IMR-90 (cell line): ENCODE data around the gene GSTO1. TPM values are rescaled to one million over a fixed set of nuclear protein-coding genes. Genes with fewer than 3 reads are reported as not detected.

Experiments used
- ATAC-seq: fragments of 200-7000 bp; cut with Tn5 transposase; 2 replicates; pipeline ENCODE4 v1.9.1; 2020; ENCODE audit warnings: low read depth, mild to moderate bottlenecking, moderate library complexity
- BruUV-seq: library from RNA; stranded (reverse); fragments of 400-500 nt; replicated peaks from 2 replicates; lab custom pipeline; 2021; lab: Mats Ljungman, UMichigan
- CTCF ChIA-PET: fragments of 300-600 bp; formaldehyde crosslinking; extraction: SDS; loops from one replicate; lab custom pipeline; 2021; ENCODE audit warnings: antibody characterized with exemption; lab: Yijun Ruan, JAX
- POLR2A ChIA-PET: fragments of 300-600 bp; sonication (Branson Sonifier 250); formaldehyde crosslinking; loops from one replicate; lab custom pipeline; 2022; ENCODE audit warnings: antibody characterized with exemption; ENCODE audit not compliant: unreplicated experiment; lab: Charles Lee
- DNase-seq: peaks from one replicate; pipeline ENCODE4 v3.0.0; 2013
- H2AFZ ChIP-seq: replicated peaks from 2 replicates; pipeline ENCODE3; 2013; ENCODE audit warnings: low read length, mild to moderate bottlenecking; ENCODE audit not compliant: poor library complexity
- H2AK5ac ChIP-seq: 2 replicates; pipeline ENCODE4 v1.6.1; 2013; ENCODE audit warnings: low read depth, low read length, inconsistent platforms
- H2AK9ac ChIP-seq: replicated peaks from 2 replicates; pipeline ENCODE3; 2013; ENCODE audit warnings: mild to moderate bottlenecking, low read depth, low read length, moderate library complexity; ENCODE audit not compliant: poor library complexity
- H2BK120ac ChIP-seq: 2 replicates; pipeline ENCODE4 v1.6.1; 2013; ENCODE audit warnings: low read depth, low read length, inconsistent platforms
- H2BK15ac ChIP-seq: 3 replicates; pipeline ENCODE4 v1.6.1; 2013; ENCODE audit warnings: low read depth, low read length, inconsistent platforms
- H2BK20ac ChIP-seq: 2 replicates; pipeline ENCODE4 v1.6.1; 2013; ENCODE audit warnings: low read depth, mild to moderate bottlenecking, inconsistent platforms, low read length, moderate library complexity
- H2BK5ac ChIP-seq: 2 replicates; pipeline ENCODE4 v1.6.1; 2013; ENCODE audit warnings: mild to moderate bottlenecking, low read depth, low read length, inconsistent platforms; ENCODE audit not compliant: poor library complexity, severe bottlenecking
- H3K14ac ChIP-seq: replicated peaks from 2 replicates; pipeline ENCODE4 v1.6.1; 2013; ENCODE audit warnings: low read depth, low read length, inconsistent platforms
- H3K18ac ChIP-seq: 2 replicates; pipeline ENCODE4 v1.6.1; 2013; ENCODE audit warnings: low read depth, low read length, control low read depth
- H3K23ac ChIP-seq: 2 replicates; pipeline ENCODE4 v1.6.1; 2013; ENCODE audit warnings: low read depth, low read length, inconsistent platforms
- H3K27ac ChIP-seq: 2 replicates; pipeline ENCODE4 v1.5.1; 2013; ENCODE audit warnings: mild to moderate bottlenecking, control low read depth, low read length; ENCODE audit not compliant: insufficient read depth
- H3K27me3 ChIP-seq: 2 replicates; pipeline ENCODE4 v1.6.1; 2013; ENCODE audit warnings: low read length; ENCODE audit not compliant: control insufficient read depth, insufficient read depth
- H3K36me3 ChIP-seq: 2 replicates; pipeline ENCODE4 v1.6.1; 2013; ENCODE audit warnings: low read length, mixed read lengths; ENCODE audit not compliant: control insufficient read depth, insufficient read depth
- H3K4ac ChIP-seq: 2 replicates; pipeline ENCODE4 v1.6.1; 2013; ENCODE audit warnings: low read depth, low read length, inconsistent platforms
- H3K4me1 ChIP-seq: 2 replicates; pipeline ENCODE4 v1.6.1; 2013; ENCODE audit warnings: low read length, mixed read lengths; ENCODE audit not compliant: control insufficient read depth, insufficient read depth
- H3K4me2 ChIP-seq: 2 replicates; pipeline ENCODE4 v1.6.1; 2013; ENCODE audit warnings: low read depth, mild to moderate bottlenecking, control low read depth, low read length, moderate library complexity
- H3K4me3 ChIP-seq: 2 replicates; pipeline ENCODE4 v1.5.1; 2013; ENCODE audit warnings: low read depth, mild to moderate bottlenecking, control low read depth, low read length, moderate library complexity; ENCODE audit not compliant: insufficient read depth
- H3K56ac ChIP-seq: 2 replicates; pipeline ENCODE4 v1.6.1; 2013; ENCODE audit warnings: low read length, inconsistent platforms; ENCODE audit not compliant: insufficient read depth; ENCODE audit errors: extremely low read depth
- H3K79me1 ChIP-seq, 2 experiments: 2 replicates each; pipeline ENCODE4 v1.6.1; 2013; ENCODE audit warnings: low read length in 2 of 2, inconsistent platforms in 1 of 2, low read depth in 1 of 2
- H3K9ac ChIP-seq: 2 replicates; pipeline ENCODE4 v1.6.1; 2013; ENCODE audit warnings: low read depth, low read length, control low read depth
- H3K9me1 ChIP-seq: 2 replicates; pipeline ENCODE4 v1.6.1; 2013; ENCODE audit warnings: low read length, inconsistent platforms; ENCODE audit not compliant: insufficient read depth
- H3K9me3 ChIP-seq: 2 replicates; pipeline ENCODE4 v1.6.1; 2013; ENCODE audit warnings: low read length; ENCODE audit not compliant: control insufficient read depth, insufficient read depth
- H4K20me1 ChIP-seq: 2 replicates; pipeline ENCODE4 v1.6.1; 2013; ENCODE audit warnings: low read length, inconsistent platforms; ENCODE audit not compliant: insufficient read depth
- H4K5ac ChIP-seq: 2 replicates; pipeline ENCODE4 v1.6.1; 2013; ENCODE audit warnings: mild to moderate bottlenecking, low read depth, low read length, control low read depth
- H4K8ac ChIP-seq, 2 experiments: 2 replicates each; pipeline ENCODE4 v1.6.1; 2013; ENCODE audit warnings: low read depth in 2 of 2, low read length in 2 of 2, control low read depth in 1 of 2, inconsistent platforms in 1 of 2
- H4K91ac ChIP-seq: 2 replicates; pipeline ENCODE4 v1.6.1; 2013; ENCODE audit warnings: low read depth, low read length, inconsistent platforms; ENCODE audit not compliant: insufficient read depth
- ELK1 ChIP-seq: fragments of 150-350 bp; IDR thresholded peaks from 2 replicates; pipeline ENCODE4 v1.6.1; 2016; ENCODE audit warnings: low read depth, mild to moderate bottlenecking, low read length, moderate library complexity, borderline replicate concordance
- MAFK ChIP-seq: IDR thresholded peaks from 2 replicates; pipeline ENCODE4 v1.6.1; 2012; ENCODE audit warnings: low read depth, low read length, improper control_type of control experiment
- WGBS, 2 experiments: methylation state at CpG; one replicate each; pipeline versions ENCODE4 v1.1.5 to v1.1.7; 2013; ENCODE audit warnings: missing lambda C conversion rate in 2 of 2; ENCODE audit not compliant: insufficient read length in 1 of 2; ENCODE audit errors: extremely low coverage in 2 of 2; 5-methylcytosine and 5-hydroxymethylcytosine counted together
- dilution Hi-C: fragments of 300-500 bp; cut with HindIII; formaldehyde crosslinking; loops from one replicate; pipeline ENCODE4 v1.14.3; 2018; ENCODE audit warnings: low sequenced_read_pairs; ENCODE audit not compliant: unreplicated experiment
- in situ Hi-C: fragments of 300-500 bp; cut with MboI; formaldehyde crosslinking; loops from 3 replicates; pipeline ENCODE4 v1.14.3; 2019; ENCODE audit warnings: low sequenced_read_pairs, inconsistent platforms, mixed read lengths
- intact Hi-C: fragments of 100-400 bp; cut with micrococcal nuclease; formaldehyde crosslinking; loops from 2 replicates; pipeline ENCODE4 v1.10.0; 2022
- polyA plus RNA-seq, 3 experiments: library from polyadenylated mRNA; depleted of rRNA; stranded (reverse); fragments of >200 nt; gene quantifications; 2 replicates each; pipeline ENCODE4 v1.2.3, GENCODE V29; 2012; ENCODE audit warnings: low replicate concordance in 1 of 3
- total RNA-seq: library from RNA; depleted of rRNA; stranded (reverse); fragments of >200 nt; gene quantifications from 2 replicates; pipeline ENCODE4 v1.2.3, GENCODE V29; 2012

Gene GSTO1
- total and polyA plus RNA-seq, 2 of the 4 experiments (the other 2 are of a cell fraction): 186 to 258 TPM

- intact Hi-C loops: no loop called here
- no peak overlapping the region for H2AFZ ChIP-seq
- no peak overlapping the region for H3K23ac ChIP-seq
- H3K9ac ChIP-seq: no peak overlapping the region
- H2BK120ac ChIP-seq: no peak overlapping the region
- no peaks in the 10 kb centered on the region for H3K36me3 ChIP-seq
- no peak for ATAC-seq
- H3K9me1 ChIP-seq: no peaks in the 10 kb centered on the region; the same call in 1 of the 2 replicates
- H3K9me3 ChIP-seq: no peaks in the 10 kb centered on the region
- no peak overlapping the region for H3K4me2 ChIP-seq
- dilution Hi-C loops: no loop called here
- H4K8ac ChIP-seq: no peak overlapping the region
- no peak overlapping the region for H3K27ac ChIP-seq
- H2AK5ac ChIP-seq: no peak overlapping the region
- BruUV-seq: no TSS peak
- TF ChIP-seq ELK1 (no peak), MAFK (peak; percentile 80)
- no peaks in the 10 kb centered on the region for H4K20me1 ChIP-seq
- in situ Hi-C loops: no loop called here
- no peak overlapping the region for H4K5ac ChIP-seq
- H3K14ac ChIP-seq: no peak overlapping the region
- DNase-seq: no peak
- H2AK9ac ChIP-seq: no peak overlapping the region
- H2BK20ac ChIP-seq: no peak overlapping the region
- H2BK5ac ChIP-seq: no peak overlapping the region
- no peaks in the 10 kb centered on the region for H3K27me3 ChIP-seq
- ChIA-PET POLR2A (interaction anchor here (0.6 kb wide), 1 partner anchor 52 kb away, joined by 3 read pairs; no protein-coding TSS in a partner anchor), CTCF (interaction anchor here (1.1 to 3.2 kb wide), 3 partner anchors 23 to 73 kb away, joined by 3 to 14 read pairs (median 4); no protein-coding TSS in a partner anchor)
- no peak overlapping the region for H3K56ac ChIP-seq
- no peak overlapping the region for H2BK15ac ChIP-seq
- no peak overlapping the region for H3K4ac ChIP-seq
- WGBS, 2 experiments: no CpG with 5 or more reads among the region's 1 CpG
- no peak overlapping the region for H3K4me3 ChIP-seq
- peaks cover 13% of the 10 kb centered on the region for H3K4me1 ChIP-seq
- H3K18ac ChIP-seq: no peak overlapping the region
- no peak overlapping the region for H4K91ac ChIP-seq
- peaks cover 0 to 4% of the 10 kb centered on the region in 2 experiments; a peak in 1 of 4 replicates for H3K79me1 ChIP-seq
Observed at GRCh38 chr10:104276192-104276591, 21.5 kb downstream of the GSTO1 start.
